ENCODE results near the gene CELSR2. TPM values are rescaled to one million over a fixed set of nuclear protein-coding genes. Genes with fewer than 3 reads are reported as not detected.

Gene CELSR2
- total and polyA plus RNA-seq, 2 of the 8 experiments (the other 6 are each of a cell fraction or from before 2014, with no cell fraction given), result 12.0 to 27.7 TPM

GRCh38 chr1:109282952-109283747, 33.8 kb downstream of the CELSR2 start, which contains the start of gene PSRC1 (continued):
- TF ChIP-seq, protein P1, sequence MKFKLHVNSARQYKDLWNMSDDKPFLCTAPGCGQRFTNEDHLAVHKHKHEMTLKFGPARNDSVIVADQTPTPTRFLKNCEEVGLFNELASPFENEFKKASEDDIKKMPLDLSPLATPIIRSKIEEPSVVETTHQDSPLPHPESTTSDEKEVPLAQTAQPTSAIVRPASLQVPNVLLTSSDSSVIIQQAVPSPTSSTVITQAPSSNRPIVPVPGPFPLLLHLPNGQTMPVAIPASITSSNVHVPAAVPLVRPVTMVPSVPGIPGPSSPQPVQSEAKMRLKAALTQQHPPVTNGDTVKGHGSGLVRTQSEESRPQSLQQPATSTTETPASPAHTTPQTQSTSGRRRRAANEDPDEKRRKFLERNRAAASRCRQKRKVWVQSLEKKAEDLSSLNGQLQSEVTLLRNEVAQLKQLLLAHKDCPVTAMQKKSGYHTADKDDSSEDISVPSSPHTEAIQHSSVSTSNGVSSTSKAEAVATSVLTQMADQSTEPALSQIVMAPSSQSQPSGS (IDR thresholded peaks at IDR 0.05; ENCODE audit: low read length), result no peak
- peak; percentile 81 to 88; a peak in 2 of 3 replicates for TF ChIP-seq POLR2A (IDR thresholded peaks at IDR 0.05; ENCODE audit: control extremely low read depth in 1 of 2, low read depth in 2 of 2, low read length in 2 of 2)
- TF ChIP-seq TAF7 (optimal IDR thresholded peaks at IDR 0.05; ENCODE audit: borderline replicate concordance, low read depth, low read length), result peak; percentile 85
- no peak for TF ChIP-seq CHD2 (IDR thresholded peaks at IDR 0.05; ENCODE audit: low read length)

Measured in H1 (cell line).